ENCODE data around the gene UGT2B28. TPM values are rescaled to one million over a fixed set of nuclear protein-coding genes. Genes with fewer than 3 reads are reported as not detected.
"Not testable (repeated sequence)": the region's sequence is repeated elsewhere in the genome, so short reads cannot be mapped to it uniquely, and the experiment has no call there.

The UGT2B28 gene
- total RNA-seq: not detected

- H3K4me1 Mint-ChIP-seq (ENCODE audit: low read depth); H3K27me3 Mint-ChIP-seq (ENCODE audit: low read depth); ATAC-seq; H3K4me3 Mint-ChIP-seq; POLR2A ChIA-PET; H3K9me3 Mint-ChIP-seq (ENCODE audit: insufficient read depth); H3K27ac Mint-ChIP-seq; DNase-seq; H3K36me3 Mint-ChIP-seq (ENCODE audit: low read depth); CTCF ChIA-PET: not testable (repeated sequence)
Observed at GRCh38 chr4:69280081-69280480, at the start of gene UGT2B28. UGT2B28 (plus strand) TSS chr4:69280475; CDS start chr4:69280501, 26 bp downstream.

- no peak overlapping the region for H3K27ac Mint-ChIP-seq
- no peak overlapping the region for H3K4me3 Mint-ChIP-seq
- no peaks in the 10 kb centered on the region for H3K4me1 Mint-ChIP-seq (ENCODE audit: low read depth)
- no peaks in the 10 kb centered on the region for H3K9me3 Mint-ChIP-seq (ENCODE audit: insufficient read depth)
- no peak for ATAC-seq
- H3K36me3 Mint-ChIP-seq (ENCODE audit: low read depth): no peaks in the 10 kb centered on the region
- POLR2A ChIA-PET: no interaction called here
- no peaks in the 10 kb centered on the region for H3K27me3 Mint-ChIP-seq (ENCODE audit: low read depth)
- DNase-seq: no peak
- CTCF ChIA-PET: no interaction called here
Observed at GRCh38 chr4:69239092-69239491, 41.2 kb upstream of the UGT2B28 start.

- Mint-ChIP-seq H3K36me3 (ENCODE audit: low read depth) (no peaks in the 10 kb centered on the region), H3K4me3 (no peak overlapping the region), H3K27me3 (ENCODE audit: low read depth) (no peaks in the 10 kb centered on the region), H3K27ac (no peak overlapping the region), H3K4me1 (ENCODE audit: low read depth) (no peaks in the 10 kb centered on the region), H3K9me3 (ENCODE audit: insufficient read depth) (no peaks in the 10 kb centered on the region)
- no peak for DNase-seq
- CTCF ChIA-PET: no interaction called here
- POLR2A ChIA-PET: no interaction called here
- ATAC-seq: no peak
Observed at GRCh38 chr4:69239557-69240168, 40.6 kb upstream of the UGT2B28 start.

GRCh38 chr4:69240787-69241186 lies 39.5 kb upstream of the UGT2B28 start:
- H3K4me3 Mint-ChIP-seq; H3K36me3 Mint-ChIP-seq (ENCODE audit: low read depth); DNase-seq; H3K4me1 Mint-ChIP-seq (ENCODE audit: low read depth); ATAC-seq; POLR2A ChIA-PET; CTCF ChIA-PET; H3K9me3 Mint-ChIP-seq (ENCODE audit: insufficient read depth); H3K27ac Mint-ChIP-seq; H3K27me3 Mint-ChIP-seq (ENCODE audit: low read depth): not testable (repeated sequence)

- POLR2A ChIA-PET; H3K4me3 Mint-ChIP-seq; H3K4me1 Mint-ChIP-seq (ENCODE audit: low read depth); ATAC-seq; H3K9me3 Mint-ChIP-seq (ENCODE audit: insufficient read depth); H3K27me3 Mint-ChIP-seq (ENCODE audit: low read depth); CTCF ChIA-PET; H3K27ac Mint-ChIP-seq; DNase-seq; H3K36me3 Mint-ChIP-seq (ENCODE audit: low read depth): not testable (repeated sequence)
Observed at GRCh38 chr4:69241746-69242145, 38.5 kb upstream of the UGT2B28 start.

GRCh38 chr4:69242562-69243240 lies 37.6 kb upstream of the UGT2B28 start:
- H3K36me3 Mint-ChIP-seq (ENCODE audit: low read depth); ATAC-seq; H3K9me3 Mint-ChIP-seq (ENCODE audit: insufficient read depth); DNase-seq; H3K4me3 Mint-ChIP-seq; CTCF ChIA-PET; H3K27me3 Mint-ChIP-seq (ENCODE audit: low read depth); H3K27ac Mint-ChIP-seq; H3K4me1 Mint-ChIP-seq (ENCODE audit: low read depth); POLR2A ChIA-PET: not testable (repeated sequence)

- H3K4me1 Mint-ChIP-seq (ENCODE audit: low read depth); CTCF ChIA-PET; DNase-seq; POLR2A ChIA-PET; H3K27ac Mint-ChIP-seq; ATAC-seq; H3K27me3 Mint-ChIP-seq (ENCODE audit: low read depth); H3K4me3 Mint-ChIP-seq; H3K36me3 Mint-ChIP-seq (ENCODE audit: low read depth): not testable (repeated sequence)
- H3K9me3 Mint-ChIP-seq (ENCODE audit: insufficient read depth): peaks cover 11% of the 10 kb centered on the region
Observed at GRCh38 chr4:69250884-69251283, 29.4 kb upstream of the UGT2B28 start.

GRCh38 chr4:69253147-69253772 lies 27.0 kb upstream of the UGT2B28 start:
- H3K9me3 Mint-ChIP-seq (ENCODE audit: insufficient read depth); H3K4me3 Mint-ChIP-seq; H3K36me3 Mint-ChIP-seq (ENCODE audit: low read depth); POLR2A ChIA-PET; H3K4me1 Mint-ChIP-seq (ENCODE audit: low read depth); ATAC-seq; CTCF ChIA-PET; DNase-seq; H3K27me3 Mint-ChIP-seq (ENCODE audit: low read depth); H3K27ac Mint-ChIP-seq: not testable (repeated sequence)

GRCh38 chr4:69268612-69269011 lies 11.7 kb upstream of the UGT2B28 start:
- ATAC-seq; DNase-seq; H3K27ac Mint-ChIP-seq; POLR2A ChIA-PET; CTCF ChIA-PET; H3K9me3 Mint-ChIP-seq (ENCODE audit: insufficient read depth); H3K27me3 Mint-ChIP-seq (ENCODE audit: low read depth); H3K4me1 Mint-ChIP-seq (ENCODE audit: low read depth); H3K4me3 Mint-ChIP-seq; H3K36me3 Mint-ChIP-seq (ENCODE audit: low read depth): not testable (repeated sequence)

- CTCF ChIA-PET; H3K4me1 Mint-ChIP-seq (ENCODE audit: low read depth); ATAC-seq; H3K27me3 Mint-ChIP-seq (ENCODE audit: low read depth); H3K27ac Mint-ChIP-seq; H3K4me3 Mint-ChIP-seq; DNase-seq; POLR2A ChIA-PET; H3K9me3 Mint-ChIP-seq (ENCODE audit: insufficient read depth); H3K36me3 Mint-ChIP-seq (ENCODE audit: low read depth): not testable (repeated sequence)
Observed at GRCh38 chr4:69296356-69296755, 16.1 kb downstream of the UGT2B28 start.

- CTCF ChIA-PET; H3K27ac Mint-ChIP-seq; H3K4me3 Mint-ChIP-seq; H3K27me3 Mint-ChIP-seq (ENCODE audit: low read depth); H3K9me3 Mint-ChIP-seq (ENCODE audit: insufficient read depth); H3K4me1 Mint-ChIP-seq (ENCODE audit: low read depth); DNase-seq; POLR2A ChIA-PET; H3K36me3 Mint-ChIP-seq (ENCODE audit: low read depth); ATAC-seq: not testable (repeated sequence)
Observed at GRCh38 chr4:69308426-69309033, 28.3 kb downstream of the UGT2B28 start.

- H3K36me3 Mint-ChIP-seq (ENCODE audit: low read depth); H3K27me3 Mint-ChIP-seq (ENCODE audit: low read depth); H3K4me1 Mint-ChIP-seq (ENCODE audit: low read depth); CTCF ChIA-PET; DNase-seq; POLR2A ChIA-PET; ATAC-seq; H3K27ac Mint-ChIP-seq; H3K4me3 Mint-ChIP-seq; H3K9me3 Mint-ChIP-seq (ENCODE audit: insufficient read depth): not testable (repeated sequence)
Observed at GRCh38 chr4:69309549-69310076, 29.3 kb downstream of the UGT2B28 start.
